ENCODE measurements around the gene MOB3A.

DNA sequence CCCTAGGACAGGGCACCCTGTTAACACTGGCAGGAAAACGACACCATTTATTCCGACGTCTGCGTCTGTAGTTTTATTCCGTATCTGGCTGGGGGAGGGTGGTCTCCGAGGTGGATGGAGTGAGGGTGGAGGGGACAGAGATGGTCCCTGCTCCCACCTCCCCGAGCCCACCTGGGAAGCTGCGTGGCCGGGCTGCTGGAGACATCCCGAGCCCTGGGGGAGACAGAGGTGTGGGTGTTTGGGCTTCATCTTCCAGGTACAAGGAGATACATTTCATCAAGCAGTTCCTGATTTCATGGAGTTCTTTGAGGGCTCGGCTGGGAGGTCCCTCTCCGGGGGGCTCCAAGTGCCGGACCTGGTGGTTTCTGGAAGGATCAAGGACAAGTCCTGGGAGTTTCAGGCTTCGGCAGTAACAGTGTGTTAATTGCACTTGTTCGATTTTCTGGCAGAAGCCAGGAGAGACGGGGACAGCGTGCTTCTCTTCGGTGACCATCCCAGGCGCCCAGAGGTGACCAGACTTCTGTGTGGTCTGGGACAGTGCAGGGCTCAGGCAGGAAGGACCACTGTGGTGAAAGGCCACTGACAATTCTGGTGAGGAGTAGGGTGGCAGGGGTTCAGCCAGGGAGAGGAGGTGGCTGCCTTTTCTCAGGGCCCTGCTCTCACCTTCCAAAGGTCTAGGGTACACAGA is 25.0 kb downstream of the MOB3A start:
- TF ChIP-seq, protein P1, sequence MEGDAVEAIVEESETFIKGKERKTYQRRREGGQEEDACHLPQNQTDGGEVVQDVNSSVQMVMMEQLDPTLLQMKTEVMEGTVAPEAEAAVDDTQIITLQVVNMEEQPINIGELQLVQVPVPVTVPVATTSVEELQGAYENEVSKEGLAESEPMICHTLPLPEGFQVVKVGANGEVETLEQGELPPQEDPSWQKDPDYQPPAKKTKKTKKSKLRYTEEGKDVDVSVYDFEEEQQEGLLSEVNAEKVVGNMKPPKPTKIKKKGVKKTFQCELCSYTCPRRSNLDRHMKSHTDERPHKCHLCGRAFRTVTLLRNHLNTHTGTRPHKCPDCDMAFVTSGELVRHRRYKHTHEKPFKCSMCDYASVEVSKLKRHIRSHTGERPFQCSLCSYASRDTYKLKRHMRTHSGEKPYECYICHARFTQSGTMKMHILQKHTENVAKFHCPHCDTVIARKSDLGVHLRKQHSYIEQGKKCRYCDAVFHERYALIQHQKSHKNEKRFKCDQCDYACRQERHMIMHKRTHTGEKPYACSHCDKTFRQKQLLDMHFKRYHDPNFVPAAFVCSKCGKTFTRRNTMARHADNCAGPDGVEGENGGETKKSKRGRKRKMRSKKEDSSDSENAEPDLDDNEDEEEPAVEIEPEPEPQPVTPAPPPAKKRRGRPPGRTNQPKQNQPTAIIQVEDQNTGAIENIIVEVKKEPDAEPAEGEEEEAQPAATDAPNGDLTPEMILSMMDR (IDR thresholded peaks at IDR 0.05; ENCODE audit: low read length) = no peak
- TF ChIP-seq EZH2phosphoT487 (IDR thresholded peaks at IDR 0.05; ENCODE audit: low read length) (no peak), EZH2 (optimal IDR thresholded peaks at IDR 0.05; ENCODE audit: low read depth, low read length) (no peak)
